ENCODE results near the gene STK32B. TPM values are rescaled to one million over a fixed set of nuclear protein-coding genes. Genes with fewer than 3 reads are reported as not detected.
A peak's percentile ranks its signal among the peaks of the same experiment; 100 is the strongest.

Gene STK32B
- total and polyA plus RNA-seq, 2 of the 4 experiments (the other 2 are of a cell fraction): 5.5 to 6.3 TPM

- Histone ChIP-seq H2BK20ac (ENCODE audit: low read depth, low read length) (peak overlapping the region; percentile 35; the same call in 1 of the 2 replicates), H3K36me3 (ENCODE audit: control insufficient read depth, insufficient read depth, low read length) (no peaks in the 10 kb centered on the region), H2AK9ac (replicated peaks; ENCODE audit: low read depth, low read length, poor library complexity) (peak overlapping the region; percentile 31), H3K9ac (ENCODE audit: low read depth, low read length) (no peak overlapping the region), H2BK120ac (ENCODE audit: low read depth, low read length) (no peak overlapping the region; the same call in 1 of the 2 replicates), H4K8ac (ENCODE audit: low read depth in 2 of 2, low read length in 2 of 2) (no peak overlapping the region), H2BK15ac (ENCODE audit: low read depth, low read length) (no peak overlapping the region), H4K20me1 (ENCODE audit: insufficient read depth, low read length) (no peaks in the 10 kb centered on the region), H4K5ac (ENCODE audit: low read depth, low read length) (no peak overlapping the region), H3K4me1 (ENCODE audit: control insufficient read depth, insufficient read depth, low read length) (no peaks in the 10 kb centered on the region), H3K4ac (ENCODE audit: low read depth, low read length) (no peak overlapping the region), H3K27ac (ENCODE audit: insufficient read depth, low read length) (no peak overlapping the region), H3K56ac (ENCODE audit: extremely low read depth, insufficient read depth, low read length) (no peak overlapping the region), H3K18ac (ENCODE audit: low read depth, low read length) (no peak overlapping the region), H3K9me1 (ENCODE audit: insufficient read depth, low read length) (0 out of 2 replicates have a peak, but pooled peaks cover 4% of the 10 kb centered on the region), H4K91ac (ENCODE audit: insufficient read depth, low read depth, low read length) (no peak overlapping the region), H3K23ac (ENCODE audit: low read depth, low read length) (no peak overlapping the region), H3K14ac (replicated peaks; ENCODE audit: low read depth, low read length) (no peak overlapping the region), H2BK5ac (ENCODE audit: low read depth, low read length, poor library complexity, severe bottlenecking) (no peak overlapping the region), H2AFZ (replicated peaks; ENCODE audit: low read length, poor library complexity) (peak overlapping the region; percentile 26), H3K79me1 (ENCODE audit: low read depth in 1 of 2, low read length in 2 of 2) (no peaks in the 10 kb centered on the region), H3K4me3 (ENCODE audit: insufficient read depth, low read depth, low read length) (no peak overlapping the region), H3K27me3 (ENCODE audit: control insufficient read depth, insufficient read depth, low read length) (no peaks in the 10 kb centered on the region), H2AK5ac (ENCODE audit: low read depth, low read length) (no peak overlapping the region), H3K9me3 (ENCODE audit: control insufficient read depth, insufficient read depth, low read length) (no peaks in the 10 kb centered on the region), H3K4me2 (ENCODE audit: low read depth, low read length) (no peak overlapping the region)
- peak; percentile 37 for DNase-seq
- 88% methylated on average over 6 of the region's 14 CpGs; no CpG with 5 or more reads in 1 of the 2 experiments for WGBS, 2 experiments (ENCODE audit: extremely low coverage in 2 of 2, insufficient read length in 1 of 2)
- dilution Hi-C loops (cut with HindIII; ENCODE audit: low sequenced_read_pairs, unreplicated experiment): no loop called here
- in situ Hi-C loops (cut with MboI; ENCODE audit: low sequenced_read_pairs): no loop called here
- ChIA-PET POLR2A (ENCODE audit: unreplicated experiment) (no interaction called here), CTCF (interaction anchor here (0.7 to 1.2 kb wide), 3 partner anchors 91 to 409 kb away, joined by 3 read pairs; partner anchors contain the start of gene STK32B)
- peak; percentile 81 for ATAC-seq (ENCODE audit: low read depth)
- no TSS peak for BruUV-seq (replicated peaks)
- intact Hi-C loops (cut with micrococcal nuclease): loop anchor here (1.0 kb wide), 1 partner anchor 410 kb away; no protein-coding TSS in a partner anchor
- TF ChIP-seq CEBPB (IDR thresholded peaks at IDR 0.05; ENCODE audit: low read depth, low read length) (no peak), NFE2L2 (IDR thresholded peaks at IDR 0.05; ENCODE audit: low read depth, low read length) (no peak), MAFK (IDR thresholded peaks at IDR 0.05; ENCODE audit: low read depth, low read length) (no peak), FOS (IDR thresholded peaks at IDR 0.05; ENCODE audit: low read depth, low read length) (no peak), CTCF (conservative IDR thresholded peaks at IDR 0.05; ENCODE audit: low read depth, low read length) (peak; percentile 54), MXI1 (IDR thresholded peaks at IDR 0.05; ENCODE audit: borderline replicate concordance, low read depth, low read length) (no peak), USF2 (IDR thresholded peaks at IDR 0.05; ENCODE audit: low read depth, low read length) (no peak), SMC3 (IDR thresholded peaks at IDR 0.05; ENCODE audit: low read depth, low read length) (peak; percentile 58), MAZ (IDR thresholded peaks at IDR 0.05; ENCODE audit: borderline replicate concordance, low read depth, low read length) (no peak), BHLHE40 (IDR thresholded peaks at IDR 0.05; ENCODE audit: low read depth, low read length) (no peak), RFX5 (IDR thresholded peaks at IDR 0.05; ENCODE audit: low read depth, low read length) (no peak), RCOR1 (IDR thresholded peaks at IDR 0.05; ENCODE audit: insufficient replicate concordance, low read length) (no peak), CHD1 (IDR thresholded peaks at IDR 0.05; ENCODE audit: low read depth, low read length) (no peak), ELK1 (IDR thresholded peaks at IDR 0.05; ENCODE audit: borderline replicate concordance, low read depth, low read length) (no peak), POLR2A (IDR thresholded peaks at IDR 0.05; ENCODE audit: low read depth, low read length) (no peak)
Observed at GRCh38 chr4:5460106-5460801, 409.0 kb downstream of the STK32B start.
